Glomerular visceral epithelial cell (primary cell): ENCODE results near the gene TNS3.

Experiments
- DNase-seq: peaks from one replicate; pipeline ENCODE4 v3.0.0-alpha.2; 2016; ENCODE audit errors: extremely low spot score

The TNS3 gene

GRCh38 chr7:47488201-47488968 lies 93.5 kb downstream of the TNS3 start:
- no peak for DNase-seq

GRCh38 chr7:47485640-47486435 lies 96.1 kb downstream of the TNS3 start:
- DNase-seq = peak; percentile 25

- DNase-seq = no peak
These were observed 96.8 kb downstream of the TNS3 start for GRCh38 chr7:47484923-47485639.

- DNase-seq = no peak
These were observed 97.5 kb downstream of the TNS3 start for GRCh38 chr7:47484457-47484856.

- DNase-seq = no peak
These were observed 98.2 kb downstream of the TNS3 start for GRCh38 chr7:47483604-47484273.

- peak; percentile 94 for DNase-seq
These were observed 99.7 kb downstream of the TNS3 start for GRCh38 chr7:47482013-47482875.

- no peak for DNase-seq
These were observed 100.3 kb downstream of the TNS3 start for GRCh38 chr7:47481541-47482012.

GRCh38 chr7:47480576-47481538 lies 101.1 kb downstream of the TNS3 start:
- no peak for DNase-seq

- DNase-seq = no peak
These were observed 101.9 kb downstream of the TNS3 start for GRCh38 chr7:47479821-47480575.

- DNase-seq = no peak
These were observed 102.8 kb downstream of the TNS3 start for GRCh38 chr7:47478926-47479711.

- DNase-seq = no peak
These were observed 103.9 kb downstream of the TNS3 start for GRCh38 chr7:47478017-47478344.

GRCh38 chr7:47477191-47478016 lies 104.5 kb downstream of the TNS3 start:
- DNase-seq = no peak

GRCh38 chr7:47475880-47476227 lies 106.1 kb downstream of the TNS3 start:
- no peak for DNase-seq

GRCh38 chr7:47474937-47475879 lies 106.7 kb downstream of the TNS3 start:
- peak; percentile 95 for DNase-seq

- no peak for DNase-seq
These were observed 107.5 kb downstream of the TNS3 start for GRCh38 chr7:47474211-47474936.
